Epithelial cell of prostate (primary cell): ENCODE measurements around the gene KIRREL2.

Source experiments
- DNase-seq: peaks from one replicate; pipeline ENCODE4 v3.0.0-alpha.2; 2011; ENCODE audit warnings: low read depth, low spot score
- H3K27ac ChIP-seq: fragments of 450-650 bp; 2 replicates; pipeline ENCODE4 v1.5.1; 2017; ENCODE audit warnings: mild to moderate bottlenecking

The KIRREL2 gene

DNA sequence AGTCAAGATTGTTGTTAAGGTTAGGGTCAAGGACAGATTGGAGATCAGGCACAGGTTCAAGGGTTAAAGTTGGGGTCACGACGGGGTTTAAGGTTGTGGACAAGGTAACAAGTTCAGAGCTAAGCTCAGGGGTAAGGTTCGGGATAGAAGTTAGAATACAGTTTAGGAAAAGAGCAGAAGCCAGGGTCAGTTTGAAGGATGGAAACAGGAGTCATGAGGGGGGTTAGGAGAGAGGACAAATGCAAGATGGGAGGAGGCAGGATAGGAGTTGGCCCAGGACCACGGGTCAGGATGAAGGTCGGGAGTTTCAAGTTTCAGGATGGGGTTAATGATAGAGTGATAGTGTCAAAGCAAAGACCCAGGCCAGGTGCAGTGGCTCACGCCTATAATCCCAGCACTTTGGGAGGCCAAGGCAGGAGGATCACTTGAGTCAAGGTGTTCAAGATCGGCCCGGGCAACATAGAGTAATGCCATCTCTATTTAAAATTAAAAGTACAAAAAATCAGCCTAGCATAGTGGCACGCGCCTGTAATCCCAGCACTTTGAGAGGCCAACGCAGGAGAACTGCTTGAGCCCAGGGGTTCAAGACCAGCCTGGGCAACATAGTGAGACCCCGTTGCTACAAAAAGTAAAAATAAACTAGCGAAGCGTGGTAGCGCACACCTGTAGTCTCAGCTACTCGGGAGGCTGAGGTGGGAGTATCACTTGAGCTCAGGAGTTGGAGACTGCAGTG lies 12.1 kb upstream of the KIRREL2 start:
- H3K27ac ChIP-seq = no peak overlapping the region
- DNase-seq = no peak

DNA sequence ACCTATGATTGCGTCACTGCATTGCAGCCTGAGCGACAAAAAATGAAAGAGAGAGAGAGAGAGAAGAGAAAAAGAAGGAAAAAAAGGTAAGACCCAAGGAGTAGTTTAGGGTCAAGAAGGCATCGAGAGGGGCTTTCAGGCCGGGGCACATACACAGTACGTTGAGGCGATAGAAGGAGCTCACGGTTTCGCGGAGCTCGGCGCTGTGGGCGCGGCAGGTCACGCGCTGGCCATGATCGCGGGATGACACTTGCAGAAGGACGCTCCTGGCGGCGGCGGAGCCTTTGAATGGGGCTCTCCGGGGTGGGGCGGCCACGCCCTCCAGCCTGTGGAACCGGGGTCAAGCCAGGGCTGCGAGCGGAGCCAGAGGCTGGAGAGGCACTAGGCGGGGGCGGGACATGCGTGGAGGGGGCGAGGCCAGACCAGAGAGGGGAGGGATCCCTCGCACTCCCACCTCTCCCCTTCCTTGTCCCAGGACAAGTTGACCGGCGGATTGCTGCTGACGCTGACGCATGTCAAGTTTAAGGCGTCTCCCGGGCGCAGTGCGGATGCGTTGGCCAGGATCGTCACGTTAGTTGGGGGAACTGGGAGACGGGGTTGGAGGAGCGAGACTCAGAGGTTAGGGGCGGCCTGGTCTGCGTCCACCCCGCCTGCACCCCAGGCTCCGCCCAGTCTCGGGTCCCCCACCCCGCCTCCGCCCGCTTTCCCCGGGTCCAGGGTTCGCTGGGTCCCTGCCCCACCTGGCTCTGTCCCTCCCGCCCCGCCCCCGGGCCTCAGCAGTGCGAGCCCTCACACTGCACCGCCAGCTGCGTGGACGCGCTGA lies 11.3 kb upstream of the KIRREL2 start:
- no peak for DNase-seq
- H3K27ac ChIP-seq = no peak overlapping the region

DNA sequence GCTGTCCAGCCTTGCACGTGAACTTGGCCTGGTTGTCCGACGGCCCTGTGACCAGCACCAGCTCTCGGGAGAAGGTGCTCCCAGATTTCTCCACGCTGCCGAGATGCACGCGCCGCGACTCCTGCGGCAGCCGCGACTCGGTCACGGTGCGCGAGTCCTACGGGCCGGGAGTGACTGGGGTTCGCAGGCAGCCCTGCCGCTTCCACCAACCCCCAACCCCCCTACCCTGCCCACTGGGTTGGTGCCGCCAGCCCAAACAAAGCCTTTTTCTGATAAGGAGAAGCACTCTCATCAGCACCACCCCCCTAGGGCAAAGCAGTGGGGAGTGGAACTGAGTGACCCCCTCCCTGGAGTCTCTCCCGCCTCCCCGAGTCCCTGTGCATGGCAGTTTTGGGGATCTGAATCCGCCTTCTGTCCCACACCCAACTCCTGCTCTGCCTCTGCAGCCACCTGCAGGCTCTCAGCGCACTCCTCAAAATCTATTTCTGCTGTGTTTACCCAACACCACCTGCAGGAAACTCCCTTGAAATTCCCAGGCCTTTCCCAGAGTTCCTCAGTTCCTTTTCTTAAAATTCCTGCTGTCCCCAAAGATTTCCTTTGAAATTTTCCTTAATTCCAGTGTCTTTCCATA lies 10.6 kb upstream of the KIRREL2 start:
- DNase-seq = no peak

DNA sequence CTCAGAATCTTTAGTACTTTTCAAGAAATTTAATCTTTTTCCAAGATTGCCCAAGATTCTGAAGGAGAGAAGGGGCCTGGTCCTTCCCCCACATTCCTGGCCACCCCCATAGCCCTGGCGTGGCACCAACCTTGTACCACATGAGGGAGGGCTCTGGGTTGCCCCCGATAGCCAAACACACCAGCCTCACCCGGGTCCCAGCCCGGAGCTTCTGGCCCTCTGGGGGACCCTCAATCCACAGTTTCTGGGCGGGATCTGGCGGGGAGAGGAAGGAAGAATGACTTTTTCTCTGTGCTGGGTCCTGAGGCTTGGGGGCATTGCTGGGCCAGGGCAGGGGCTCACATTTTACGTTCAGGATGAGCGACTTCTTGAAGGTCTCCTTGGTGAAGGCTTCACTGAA lies 8.8 kb upstream of the KIRREL2 start:
- no peak for DNase-seq
- no peak overlapping the region for H3K27ac ChIP-seq

More for the DNA sequence above, 10.6 kb upstream of the KIRREL2 start:
- no peak overlapping the region for H3K27ac ChIP-seq

DNA sequence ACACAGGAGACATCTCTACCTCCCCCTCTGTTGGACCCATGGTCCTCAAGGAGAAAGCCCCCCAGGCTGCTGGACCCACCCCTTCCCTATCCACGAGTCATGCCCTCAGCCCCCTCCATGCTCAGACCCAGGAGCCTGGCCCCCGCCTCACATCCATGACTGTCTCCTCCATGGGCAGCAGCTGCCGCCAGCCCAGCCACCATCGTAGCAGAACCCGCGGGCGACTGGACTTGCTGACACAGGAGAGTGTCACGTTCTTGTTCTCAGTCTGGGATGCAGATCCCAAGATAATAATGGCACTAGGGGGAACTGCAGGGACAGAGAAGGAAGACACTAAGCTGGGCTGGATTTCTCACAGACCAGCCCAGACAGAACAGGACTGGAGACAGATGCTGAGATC lies 8.2 kb upstream of the KIRREL2 start:
- no peak for DNase-seq
- no peak overlapping the region for H3K27ac ChIP-seq

DNA sequence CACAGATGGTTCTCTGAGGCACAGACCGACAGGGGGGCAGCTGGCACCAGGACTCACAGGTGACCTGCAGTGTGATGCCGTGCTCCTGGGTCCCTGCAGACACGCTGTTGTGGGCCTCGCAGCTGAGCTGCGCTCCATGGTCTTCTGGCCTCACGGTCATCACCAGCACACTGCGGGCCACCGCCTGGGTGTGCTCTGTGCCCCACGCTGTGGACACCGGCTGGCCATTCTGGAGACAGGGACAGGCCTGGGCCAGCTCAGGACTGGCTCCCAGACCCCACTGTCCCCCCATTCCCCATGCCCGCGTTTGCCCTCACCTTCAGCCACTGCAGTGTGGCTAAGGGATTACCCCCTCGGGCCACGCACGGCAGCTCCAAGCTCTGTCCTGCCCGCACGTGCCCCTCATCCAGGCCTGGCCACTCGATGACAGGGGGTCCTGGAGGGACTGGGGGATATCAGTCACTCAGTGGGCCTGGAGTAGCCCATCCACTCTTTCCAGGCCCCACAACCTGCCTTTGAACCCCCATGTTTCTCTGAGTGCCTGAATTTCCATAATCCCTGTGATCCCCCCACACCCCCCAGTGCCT lies 7.7 kb upstream of the KIRREL2 start:
- no peak overlapping the region for H3K27ac ChIP-seq
- DNase-seq = no peak

DNA sequence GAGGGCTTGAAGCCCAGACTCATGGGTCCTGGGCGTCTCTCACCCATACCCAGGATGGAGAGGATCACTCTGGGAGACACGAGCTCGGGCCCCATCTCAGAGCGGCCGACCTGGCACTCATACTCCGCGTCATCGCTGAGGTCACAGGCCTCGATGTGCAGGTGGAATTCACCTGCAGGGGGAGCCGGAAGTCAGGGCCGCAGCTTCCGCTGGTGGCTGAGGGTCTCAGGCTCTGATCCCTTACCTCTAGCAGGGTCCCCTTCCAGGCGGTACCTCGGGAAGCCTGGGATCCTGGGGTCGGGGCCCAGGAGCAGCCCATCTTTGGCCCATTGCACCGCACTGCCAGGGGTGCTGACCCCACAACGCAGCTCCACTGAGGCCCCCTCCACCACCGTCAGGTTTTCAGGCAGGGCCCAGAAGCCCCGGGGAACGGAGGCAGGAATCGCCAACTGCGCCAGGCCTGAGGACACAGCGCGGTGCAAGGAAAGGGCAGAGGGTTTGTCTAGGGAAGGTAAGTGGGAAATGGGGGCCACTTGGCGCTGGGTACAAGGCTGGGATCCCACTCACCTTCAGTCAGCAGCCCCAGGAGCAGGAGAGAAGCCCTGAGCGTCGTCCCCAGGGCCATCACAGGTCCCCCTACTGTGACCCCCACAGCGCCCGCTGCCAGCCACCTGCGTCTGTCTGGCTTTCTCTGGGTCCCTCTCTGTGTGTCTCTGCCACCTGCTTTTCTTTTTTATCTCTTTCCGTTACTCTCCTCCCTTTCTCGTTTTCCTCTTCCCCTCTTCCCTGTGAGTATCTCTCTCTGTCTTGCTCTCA lies 5.3 kb upstream of the KIRREL2 start:
- H3K27ac ChIP-seq = no peak overlapping the region
- DNase-seq = no peak

DNA sequence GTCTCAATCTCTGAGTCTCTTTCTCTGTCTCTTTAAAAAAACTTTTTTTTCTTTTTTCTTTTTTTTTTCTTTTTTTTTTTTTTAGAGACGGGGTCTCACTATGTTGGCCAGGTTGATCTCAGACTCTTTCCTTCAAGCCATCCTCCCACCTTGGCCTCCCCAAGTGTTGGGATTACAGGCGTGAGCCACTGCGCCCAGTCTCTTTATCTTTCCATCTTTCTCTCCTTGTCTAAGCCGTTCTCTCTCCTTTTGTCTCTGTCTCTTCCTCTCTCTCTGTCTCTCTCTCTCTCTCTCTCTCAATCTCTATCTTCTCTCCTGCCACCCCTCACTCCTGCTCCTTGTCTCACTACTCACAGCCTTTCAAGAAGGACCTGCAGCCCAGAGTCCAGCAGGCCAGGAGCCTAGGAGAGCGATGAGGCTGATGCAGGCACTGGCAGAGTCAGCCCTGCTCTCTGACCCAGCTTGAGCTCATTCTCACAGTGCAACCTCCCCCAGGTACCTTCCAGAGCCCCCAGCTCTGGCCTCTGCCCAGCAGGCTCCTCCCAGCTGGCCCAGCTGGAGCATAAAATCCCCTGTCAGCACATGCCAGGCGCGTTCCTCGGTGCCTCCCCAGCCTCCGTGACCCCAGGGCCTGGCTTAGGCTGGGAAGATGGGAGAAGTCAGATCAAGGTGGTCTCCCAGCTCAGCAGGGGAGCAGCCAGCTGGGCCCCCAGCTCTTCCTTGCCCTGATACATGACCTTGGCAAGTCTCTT lies 4.5 kb upstream of the KIRREL2 start, which contains the start of gene NPHS1:
Gene NPHS1 (minus strand): TSS at position 476 of the 752 bp plus-strand sequence. CDS start 667 bp downstream, outside the sequence.
- no peak within 1 kb of the TSS for H3K27ac ChIP-seq
- no peak for DNase-seq

DNA sequence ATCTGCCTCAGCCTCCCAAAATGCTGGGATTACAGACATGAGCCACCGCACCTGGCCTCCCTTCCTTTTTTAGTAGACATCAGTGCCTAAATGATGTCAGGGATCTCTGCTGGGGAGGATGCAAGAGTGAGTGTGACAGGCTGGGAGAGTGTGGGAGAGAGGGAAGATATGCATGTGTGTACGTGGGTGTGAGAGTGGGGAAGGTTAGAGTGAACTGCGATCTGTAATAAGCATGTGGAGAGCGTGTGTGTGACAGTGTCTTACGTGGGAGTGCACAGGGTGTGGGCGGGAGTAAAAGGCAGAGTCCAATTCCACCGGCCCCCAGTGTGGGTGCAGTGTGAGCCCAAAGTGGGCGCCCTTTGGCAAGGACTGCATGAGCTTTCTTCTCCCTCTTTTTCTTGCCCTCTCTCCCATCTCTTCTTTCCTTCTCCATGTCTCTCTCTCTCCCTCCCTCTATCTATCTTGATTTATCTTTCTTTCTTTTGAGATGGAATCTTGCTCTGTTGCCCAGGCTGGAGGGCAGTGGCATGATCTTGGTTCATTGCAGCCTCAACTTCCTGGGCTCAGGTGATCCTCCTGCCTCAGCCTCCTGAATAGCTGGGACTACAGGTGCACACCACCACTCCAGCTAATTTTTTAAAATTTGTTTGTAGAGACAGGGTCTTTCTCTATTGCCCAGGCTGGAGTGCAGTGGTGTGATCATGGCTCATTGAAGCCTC lies 3.5 kb upstream of the KIRREL2 start:
- no peak overlapping the region for H3K27ac ChIP-seq

DNA sequence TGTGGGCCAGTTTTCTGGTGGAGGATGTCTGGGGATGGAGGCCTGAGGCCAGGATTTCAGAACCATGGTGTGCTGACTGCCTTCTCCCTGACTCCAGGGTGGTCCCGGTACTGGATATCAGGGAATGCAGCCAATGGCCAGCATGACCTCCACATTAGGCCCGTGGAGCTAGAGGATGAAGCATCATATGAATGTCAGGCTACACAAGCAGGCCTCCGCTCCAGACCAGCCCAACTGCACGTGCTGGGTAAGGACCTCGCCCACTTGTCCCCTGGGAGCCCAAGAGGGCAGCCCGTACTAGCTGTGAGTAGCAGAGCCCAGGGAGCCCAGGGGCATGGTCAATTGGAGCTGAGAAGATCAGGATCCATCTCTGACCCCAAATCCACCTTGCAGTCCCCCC lies 1.6 kb downstream of the KIRREL2 start:
- no peak overlapping the region for H3K27ac ChIP-seq
- no peak for DNase-seq

More for the DNA sequence above, 3.5 kb upstream of the KIRREL2 start:
- DNase-seq = no peak

DNA sequence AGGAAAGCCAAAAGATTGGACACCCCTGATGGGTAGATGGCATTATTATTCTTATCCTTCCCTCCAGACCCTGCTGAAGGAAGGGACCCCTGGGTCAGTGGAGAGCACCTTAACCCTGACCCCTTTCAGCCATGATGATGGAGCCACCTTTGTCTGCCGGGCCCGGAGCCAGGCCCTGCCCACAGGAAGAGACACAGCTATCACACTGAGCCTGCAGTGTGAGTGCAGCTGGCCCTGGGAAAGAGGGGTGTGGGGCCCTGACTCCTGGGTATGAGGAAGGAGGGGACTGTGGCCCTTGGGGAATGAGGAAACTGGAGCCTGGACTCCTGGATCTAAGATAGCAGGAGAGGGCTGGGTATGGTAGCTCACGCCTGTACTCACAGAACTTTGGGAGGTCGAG lies 2.7 kb downstream of the KIRREL2 start:
- no peak overlapping the region for H3K27ac ChIP-seq
- DNase-seq = no peak

DNA sequence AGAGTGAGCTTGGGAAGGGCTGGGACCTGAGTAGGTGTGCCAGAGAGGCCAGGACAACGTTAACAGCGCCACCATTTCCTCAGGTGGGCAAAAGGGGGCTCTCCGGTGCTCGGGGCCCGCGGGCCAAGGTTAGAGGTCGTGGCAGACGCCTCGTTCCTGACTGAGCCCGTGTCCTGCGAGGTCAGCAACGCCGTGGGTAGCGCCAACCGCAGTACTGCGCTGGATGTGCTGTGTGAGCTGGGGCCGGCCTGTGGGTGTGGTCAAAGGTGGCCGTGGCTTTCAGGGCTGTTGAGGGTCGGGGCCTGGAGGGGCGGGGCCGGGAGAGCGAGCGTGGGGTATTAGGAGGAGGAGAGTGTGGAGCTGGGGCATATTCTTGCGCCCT lies 3.7 kb downstream of the KIRREL2 start:
- no peak for DNase-seq
- no peak overlapping the region for H3K27ac ChIP-seq

DNA sequence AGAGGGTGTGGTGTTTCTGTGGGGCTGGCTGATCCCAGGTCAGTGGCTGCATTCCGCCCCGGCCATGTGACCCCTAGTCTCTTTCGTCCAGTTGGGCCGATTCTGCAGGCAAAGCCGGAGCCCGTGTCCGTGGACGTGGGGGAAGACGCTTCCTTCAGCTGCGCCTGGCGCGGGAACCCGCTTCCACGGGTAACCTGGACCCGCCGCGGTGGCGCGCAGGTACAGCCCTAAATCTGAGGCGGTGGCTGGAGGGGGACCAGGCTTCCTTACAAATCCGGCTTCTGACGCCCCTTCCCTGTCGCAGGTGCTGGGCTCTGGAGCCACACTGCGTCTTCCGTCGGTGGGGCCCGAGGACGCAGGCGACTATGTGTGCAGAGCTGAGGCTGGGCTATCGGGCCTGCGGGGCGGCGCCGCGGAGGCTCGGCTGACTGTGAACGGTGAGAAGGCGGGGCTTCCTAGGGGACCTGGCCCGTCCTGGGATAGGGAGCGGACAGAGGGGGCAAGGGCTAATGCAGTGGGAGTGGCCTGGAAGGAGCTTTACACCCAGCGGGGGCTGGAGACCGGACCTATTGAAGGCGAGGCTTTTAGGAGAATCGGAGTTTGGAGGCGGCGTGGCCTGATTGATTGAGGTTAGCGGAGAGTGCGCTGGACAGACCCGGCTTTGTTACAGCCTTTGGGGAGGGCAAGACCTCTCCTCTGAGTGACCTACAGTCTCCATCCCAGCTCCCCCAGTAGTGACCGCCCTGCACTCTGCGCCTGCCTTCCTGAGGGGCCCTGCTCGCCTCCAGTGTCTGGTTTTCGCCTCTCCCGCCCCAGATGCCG lies 4.3 kb downstream of the KIRREL2 start:
- H3K27ac ChIP-seq = no peak overlapping the region
- DNase-seq = no peak

DNA sequence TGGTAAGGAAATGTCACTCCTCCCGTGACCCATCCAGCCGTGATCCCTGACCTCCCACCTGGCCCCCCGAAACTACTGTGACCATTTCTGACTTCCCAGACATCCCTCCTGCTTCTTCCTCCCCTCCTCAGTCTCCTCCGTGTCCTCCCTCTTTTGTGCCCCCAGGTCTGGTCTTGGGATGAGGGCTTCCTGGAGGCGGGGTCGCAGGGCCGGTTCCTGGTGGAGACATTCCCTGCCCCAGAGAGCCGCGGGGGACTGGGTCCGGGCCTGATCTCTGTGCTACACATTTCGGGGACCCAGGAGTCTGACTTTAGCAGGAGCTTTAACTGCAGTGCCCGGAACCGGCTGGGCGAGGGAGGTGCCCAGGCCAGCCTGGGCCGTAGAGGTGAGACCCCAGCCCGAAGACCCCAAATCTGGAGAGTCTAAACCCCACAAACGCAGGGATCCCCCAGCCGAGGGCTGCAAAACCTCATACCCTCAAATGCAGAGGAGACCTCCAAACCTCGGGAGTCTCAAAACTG lies 5.0 kb downstream of the KIRREL2 start:
- H3K27ac ChIP-seq = no peak overlapping the region
- no peak for DNase-seq

DNA sequence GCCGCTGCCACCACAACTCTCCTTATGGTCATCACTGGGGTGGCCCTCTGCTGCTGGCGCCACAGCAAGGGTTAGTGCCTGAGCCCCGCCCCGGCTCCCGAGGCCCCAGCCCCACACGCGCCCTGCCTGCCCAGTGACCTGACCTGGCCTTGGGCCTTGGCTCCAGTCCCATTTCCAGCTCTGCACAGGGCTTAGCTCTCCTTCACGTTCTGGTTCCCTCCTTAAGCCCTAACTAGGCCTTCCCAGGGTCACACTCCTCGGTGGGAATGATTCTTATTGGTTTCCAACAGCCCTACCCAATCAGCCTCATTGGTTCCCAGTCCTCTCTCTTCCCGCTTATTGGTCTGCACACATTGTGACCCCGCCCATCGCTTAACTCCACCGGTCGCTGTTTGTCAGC lies 5.8 kb downstream of the KIRREL2 start:
- no peak for DNase-seq

DNA sequence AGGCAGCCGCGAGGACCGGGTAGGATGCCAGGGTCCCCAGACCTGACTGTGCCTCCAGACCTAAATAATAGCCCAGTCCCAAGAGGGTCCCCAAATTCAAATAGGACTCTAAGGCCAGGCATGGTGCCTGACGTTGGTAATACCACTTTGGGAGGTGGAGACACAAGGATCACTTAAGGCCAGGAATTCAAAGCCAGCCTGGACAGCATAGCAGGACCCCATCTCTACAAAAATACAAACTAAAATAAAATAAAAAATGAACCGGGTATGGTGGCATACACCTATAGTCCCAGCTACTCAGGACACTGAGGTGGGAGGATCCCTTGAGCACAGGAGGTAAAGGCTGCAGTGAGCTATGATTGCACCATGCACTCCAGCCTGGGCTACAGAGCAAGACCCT lies 6.3 kb downstream of the KIRREL2 start:
- no peak for DNase-seq
- H3K27ac ChIP-seq = no peak overlapping the region

More for the DNA sequence above, 5.8 kb downstream of the KIRREL2 start:
- no peak overlapping the region for H3K27ac ChIP-seq

DNA sequence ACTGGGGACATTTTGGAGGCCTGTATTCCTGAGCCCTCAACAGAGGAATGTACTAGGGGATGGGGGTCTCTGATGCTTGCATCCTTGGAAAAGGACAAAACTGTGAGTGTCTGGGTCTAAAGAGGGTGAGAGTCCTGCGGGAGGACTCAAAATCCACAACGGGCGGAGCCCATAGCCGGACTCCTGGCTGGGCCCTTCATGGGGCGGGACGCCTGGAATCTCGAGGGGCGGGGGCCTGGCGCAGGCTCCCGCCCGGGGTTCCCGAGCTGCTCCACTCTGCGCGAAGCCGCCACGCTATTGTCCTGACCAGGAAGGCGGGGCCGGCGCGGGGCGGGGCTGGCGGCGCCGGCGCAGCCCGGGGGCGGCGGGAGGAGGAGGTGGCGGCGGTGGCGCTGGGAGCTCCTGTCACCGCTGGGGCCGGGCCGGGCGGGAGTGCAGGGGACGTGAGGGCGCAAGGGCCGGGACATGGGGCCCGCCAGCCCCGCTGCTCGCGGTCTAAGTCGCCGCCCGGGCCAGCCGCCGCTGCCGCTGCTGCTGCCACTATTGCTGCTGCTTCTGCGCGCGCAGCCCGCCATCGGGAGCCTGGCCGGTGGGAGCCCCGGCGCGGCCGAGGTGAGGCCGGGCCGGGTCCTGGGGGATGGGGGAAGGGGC lies 11.6 kb downstream of the KIRREL2 start, which contains the start of gene APLP1:
Gene APLP1 (plus strand): TSS at position 403 of the 651 bp plus-strand sequence. CDS start 63 bp downstream, at position 466.
- no peak for DNase-seq

More for the DNA sequence above, 11.6 kb downstream of the KIRREL2 start, which contains the start of gene APLP1:
- H3K27ac ChIP-seq = no peak within 1 kb of the TSS
